ENCODE measurements around the gene DACH1.

DNA sequence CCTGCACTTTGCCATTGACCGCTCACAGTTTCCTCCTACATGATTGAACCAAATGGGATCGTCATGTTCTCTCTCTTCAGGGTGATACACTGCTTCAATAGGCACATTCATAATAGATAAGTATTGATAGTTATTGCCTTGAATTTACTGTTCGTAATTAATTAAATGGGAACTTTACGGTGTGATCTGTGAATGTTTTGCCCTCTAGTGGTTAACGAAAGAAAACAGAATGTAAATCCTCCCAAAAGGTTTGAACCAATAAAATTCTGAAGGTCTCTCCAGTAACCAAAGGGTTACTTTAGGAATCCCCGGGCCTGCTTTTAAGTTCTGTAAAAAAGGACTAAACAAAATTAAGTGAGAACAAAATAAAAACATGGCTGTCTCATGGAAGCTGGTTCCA, 389.3 kb downstream of the DACH1 start:
- TF ChIP-seq, protein P1, sequence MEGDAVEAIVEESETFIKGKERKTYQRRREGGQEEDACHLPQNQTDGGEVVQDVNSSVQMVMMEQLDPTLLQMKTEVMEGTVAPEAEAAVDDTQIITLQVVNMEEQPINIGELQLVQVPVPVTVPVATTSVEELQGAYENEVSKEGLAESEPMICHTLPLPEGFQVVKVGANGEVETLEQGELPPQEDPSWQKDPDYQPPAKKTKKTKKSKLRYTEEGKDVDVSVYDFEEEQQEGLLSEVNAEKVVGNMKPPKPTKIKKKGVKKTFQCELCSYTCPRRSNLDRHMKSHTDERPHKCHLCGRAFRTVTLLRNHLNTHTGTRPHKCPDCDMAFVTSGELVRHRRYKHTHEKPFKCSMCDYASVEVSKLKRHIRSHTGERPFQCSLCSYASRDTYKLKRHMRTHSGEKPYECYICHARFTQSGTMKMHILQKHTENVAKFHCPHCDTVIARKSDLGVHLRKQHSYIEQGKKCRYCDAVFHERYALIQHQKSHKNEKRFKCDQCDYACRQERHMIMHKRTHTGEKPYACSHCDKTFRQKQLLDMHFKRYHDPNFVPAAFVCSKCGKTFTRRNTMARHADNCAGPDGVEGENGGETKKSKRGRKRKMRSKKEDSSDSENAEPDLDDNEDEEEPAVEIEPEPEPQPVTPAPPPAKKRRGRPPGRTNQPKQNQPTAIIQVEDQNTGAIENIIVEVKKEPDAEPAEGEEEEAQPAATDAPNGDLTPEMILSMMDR (IDR thresholded peaks at IDR 0.05), result peak in 9 of 12 donors; percentile 13 to 44 (median 29)
- TF ChIP-seq POLR2A (IDR thresholded peaks at IDR 0.05), result no peak
